Choroid plexus epithelial cell (primary cell): ENCODE measurements around the gene SCAF4.

Experiments used
- DNase-seq: peaks from one replicate; pipeline ENCODE4 v3.0.0-alpha.2; 2010; ENCODE audit warnings: low read depth
- H3K4me3 ChIP-seq: 2 replicates; pipeline ENCODE4 v1.5.1; 2011; ENCODE audit warnings: low read depth, mild to moderate bottlenecking, control low read depth, low read length, moderate library complexity
- CTCF ChIP-seq: conservative IDR thresholded peaks from 2 replicates; pipeline ENCODE4 v1.5.1; 2011; ENCODE audit warnings: low read depth, mild to moderate bottlenecking, control low read depth, inconsistent platforms, low read length, moderate library complexity

Gene SCAF4

GRCh38 chr21:31720739-31721138, 11.2 kb downstream of the SCAF4 start:
- DNase-seq, result no peak
- no peak for TF ChIP-seq CTCF
- H3K4me3 ChIP-seq, result no peak overlapping the region

GRCh38 chr21:31720330-31720729, 11.6 kb downstream of the SCAF4 start:
- TF ChIP-seq CTCF, result no peak
- no peak for DNase-seq

GRCh38 chr21:31716106-31716505, 15.8 kb downstream of the SCAF4 start:
- TF ChIP-seq CTCF, result no peak
- H3K4me3 ChIP-seq, result no peak overlapping the region
- no peak for DNase-seq

More at GRCh38 chr21:31720330-31720729, 11.6 kb downstream of the SCAF4 start:
- no peak overlapping the region for H3K4me3 ChIP-seq

- no peak for TF ChIP-seq CTCF
- DNase-seq, result no peak
- no peak overlapping the region for H3K4me3 ChIP-seq
Observed at GRCh38 chr21:31714741-31715365, 17.1 kb downstream of the SCAF4 start.

GRCh38 chr21:31713973-31714740, 17.8 kb downstream of the SCAF4 start:
- no peak overlapping the region for H3K4me3 ChIP-seq
- DNase-seq, result peak; percentile 29
- no peak for TF ChIP-seq CTCF

GRCh38 chr21:31713115-31713514, 18.8 kb downstream of the SCAF4 start:
- no peak overlapping the region for H3K4me3 ChIP-seq
- TF ChIP-seq CTCF, result no peak
- DNase-seq, result no peak
